ENCODE results near the gene KREMEN1.
"Not testable (repeated sequence)": the region's sequence is repeated elsewhere in the genome, so short reads cannot be mapped to it uniquely, and the experiment has no call there.

Gene KREMEN1

GRCh38 chr22:29109822-29110221, 37.0 kb downstream of the KREMEN1 start:
- DNase-seq, result no peak

- DNase-seq, result no peak
Observed at GRCh38 chr22:29110946-29111345, 38.1 kb downstream of the KREMEN1 start.

- DNase-seq, result no peak
Observed at GRCh38 chr22:29112121-29112520, 39.3 kb downstream of the KREMEN1 start.

GRCh38 chr22:29112681-29113080, 39.8 kb downstream of the KREMEN1 start:
- DNase-seq, result no peak

- no peak for DNase-seq
Observed at GRCh38 chr22:29113319-29113718, 40.5 kb downstream of the KREMEN1 start.

- no peak for DNase-seq
Observed at GRCh38 chr22:29114392-29114791, 41.6 kb downstream of the KREMEN1 start.

GRCh38 chr22:29115682-29116288, 43.0 kb downstream of the KREMEN1 start:
- no peak for DNase-seq

GRCh38 chr22:29116397-29117123, 43.7 kb downstream of the KREMEN1 start:
- DNase-seq, result no peak

GRCh38 chr22:29117799-29118477, 45.1 kb downstream of the KREMEN1 start:
- DNase-seq, result no peak

- DNase-seq, result not testable (repeated sequence)
Observed at GRCh38 chr22:29120098-29120912, 47.5 kb downstream of the KREMEN1 start.

GRCh38 chr22:29121124-29121523, 48.3 kb downstream of the KREMEN1 start:
- no peak for DNase-seq

- DNase-seq, result no peak
Observed at GRCh38 chr22:29122041-29122440, 49.2 kb downstream of the KREMEN1 start.

GRCh38 chr22:29124777-29125442, 52.1 kb downstream of the KREMEN1 start:
- no peak for DNase-seq

GRCh38 chr22:29125443-29125778, 52.6 kb downstream of the KREMEN1 start:
- DNase-seq, result no peak

GRCh38 chr22:29125844-29126243, 53.0 kb downstream of the KREMEN1 start:
- no peak for DNase-seq

- DNase-seq, result no peak
Observed at GRCh38 chr22:29126670-29127395, 54.0 kb downstream of the KREMEN1 start.

- DNase-seq, result no peak
Observed at GRCh38 chr22:29128891-29129807, 56.3 kb downstream of the KREMEN1 start.

GRCh38 chr22:29129808-29130140, 56.9 kb downstream of the KREMEN1 start:
- no peak for DNase-seq

GRCh38 chr22:29130476-29130875, 57.6 kb downstream of the KREMEN1 start:
- DNase-seq, result no peak

GRCh38 chr22:29133603-29134133, 60.8 kb downstream of the KREMEN1 start:
- no peak for DNase-seq

- DNase-seq, result no peak
Observed at GRCh38 chr22:29134448-29134847, 61.6 kb downstream of the KREMEN1 start.

All from effector CD8-positive, alpha-beta T cell (primary cell).